Ureter (tissue), 1 donor: ENCODE results near the gene ATG9B. TPM values are rescaled to one million over a fixed set of nuclear protein-coding genes. Genes with fewer than 3 reads are reported as not detected.

Source experiments
- total RNA-seq: library from RNA; stranded (reverse); gene quantifications from one replicate; pipeline ENCODE4 v1.2.4, GENCODE V29; 2023
- donor health status: DM: yes; HTN: yes; CAD: no.

The ATG9B gene
- total RNA-seq, 1 donor from 2014 or later: 0.55 TPM

Other genes starting within 250 kb of the ATG9B start
- 32.7 TPM for gene TMEM176B, start 224.1 kb downstream of the ATG9B start, total RNA-seq
- 30.7 TPM for gene TMEM176A, start 223.7 kb downstream of the ATG9B start, total RNA-seq
- 1.5 TPM for gene AOC1, start 172.0 kb downstream of the ATG9B start, total RNA-seq
- gene KCNH2, start 46.2 kb downstream of the ATG9B start, total RNA-seq: 17.7 TPM
- gene NOS3, start 33.5 kb downstream of the ATG9B start, total RNA-seq: 50.7 TPM
- gene ABCB8, start 4.0 kb upstream of the ATG9B start, total RNA-seq: 32.4 TPM
- 0.34 TPM for gene ASIC3, start 24.0 kb upstream of the ATG9B start, total RNA-seq
- gene CDK5, start 33.4 kb upstream of the ATG9B start, total RNA-seq: 5.5 TPM
- gene SLC4A2, start 35.1 kb upstream of the ATG9B start, total RNA-seq: 74.2 TPM
- gene FASTK, start 56.3 kb upstream of the ATG9B start, total RNA-seq: 91.7 TPM
- gene TMUB1, start 59.0 kb upstream of the ATG9B start, total RNA-seq: 24.9 TPM
- 178 TPM for gene AGAP3, start 62.0 kb upstream of the ATG9B start, total RNA-seq
- gene GBX1, start 143.2 kb upstream of the ATG9B start, total RNA-seq: not detected
- gene ASB10, start 162.8 kb upstream of the ATG9B start, total RNA-seq: not detected
- gene H2BK1, start 186.0 kb upstream of the ATG9B start, total RNA-seq: not detected
- gene ABCF2, start 202.7 kb upstream of the ATG9B start, total RNA-seq: 33.9 TPM
- 43.0 TPM for gene CHPF2, start 208.0 kb upstream of the ATG9B start, total RNA-seq
- 67.4 TPM for gene SMARCD3, start 224.2 kb upstream of the ATG9B start, total RNA-seq